ENCODE measurements around the gene SLC5A2.
A peak's percentile ranks its signal among the peaks of the same experiment; 100 is the strongest.
"Not testable (repeated sequence)": the region's sequence is repeated elsewhere in the genome, so short reads cannot be mapped to it uniquely, and the experiment has no call there.

Gene SLC5A2

DNA sequence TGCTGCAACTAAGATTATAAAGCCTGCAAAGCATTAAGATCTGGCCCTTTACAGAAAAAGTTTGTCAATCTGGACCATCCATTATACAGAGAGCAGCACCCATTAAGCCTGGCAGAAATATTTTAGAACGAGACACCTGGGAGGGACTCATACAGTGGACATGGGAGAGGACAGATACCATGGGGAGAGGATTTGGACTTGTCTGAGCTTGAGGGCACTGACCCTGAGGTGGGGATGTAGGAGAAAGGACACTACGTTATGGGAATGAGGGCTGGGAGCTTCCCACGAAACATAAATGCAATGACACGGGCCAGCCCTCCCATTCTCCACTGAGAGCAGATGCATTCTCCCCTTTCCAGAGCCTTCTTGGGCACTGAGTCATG lies 19.0 kb downstream of the SLC5A2 start:
- DNase-seq, result no peak

DNA sequence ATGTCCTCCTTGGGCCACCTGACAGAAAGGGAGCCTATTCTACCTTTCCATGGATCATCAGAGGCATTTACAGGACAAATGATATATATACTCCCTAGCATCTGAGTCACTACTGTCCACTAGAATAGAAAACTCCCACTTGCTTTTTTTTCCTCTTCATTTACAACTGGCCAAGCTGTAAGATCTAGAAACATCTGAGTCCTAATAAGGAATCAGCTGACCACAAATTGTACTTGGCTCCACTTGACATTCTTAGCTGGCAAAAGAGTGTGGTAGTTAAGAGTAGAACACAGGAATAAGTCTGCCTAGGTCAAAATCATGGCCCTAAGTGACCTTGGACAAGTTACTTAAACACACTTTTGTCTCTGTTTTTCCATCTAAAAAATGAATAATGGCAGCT lies 20.1 kb downstream of the SLC5A2 start:
- no peak for DNase-seq

DNA sequence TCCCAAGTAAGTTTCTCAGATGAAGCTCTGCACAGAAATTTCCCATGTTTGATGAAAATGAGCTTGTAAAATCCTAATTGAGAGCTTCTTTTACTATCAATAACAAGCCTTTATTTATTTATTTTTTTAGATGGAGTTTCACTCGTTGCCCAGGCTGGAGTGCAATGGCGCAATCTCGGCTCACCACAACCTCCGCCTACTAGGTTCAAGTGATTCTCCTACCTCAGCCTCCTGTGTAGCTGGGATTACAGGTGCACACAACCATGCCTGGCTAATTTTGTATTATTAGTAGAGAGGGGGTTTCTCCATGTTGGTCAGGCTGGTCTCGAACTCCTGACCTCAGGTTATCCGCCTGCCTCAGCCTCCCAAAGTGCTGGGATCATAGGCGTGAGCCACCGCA lies 20.6 kb downstream of the SLC5A2 start:
- not testable (repeated sequence) for DNase-seq

DNA sequence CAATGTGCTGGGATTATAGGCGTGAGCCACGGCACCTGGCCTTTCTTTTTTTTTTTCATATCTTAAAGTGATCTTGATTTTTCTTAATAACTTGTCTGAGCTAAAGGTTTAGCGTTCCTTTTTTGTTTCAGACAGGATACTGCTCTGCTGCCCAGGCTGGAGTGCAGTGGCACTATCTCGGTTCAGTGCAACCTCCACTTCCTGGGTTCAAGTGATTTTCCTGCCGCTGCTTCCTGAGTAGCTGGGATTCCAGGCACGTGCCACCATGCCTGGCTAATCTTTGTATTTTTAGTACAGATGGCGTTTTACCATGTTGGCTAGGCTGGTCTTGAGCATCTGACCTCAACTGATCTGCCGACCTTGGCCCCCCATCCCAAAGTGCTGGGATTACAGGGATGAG lies 21.2 kb downstream of the SLC5A2 start:
- DNase-seq, result no peak

DNA sequence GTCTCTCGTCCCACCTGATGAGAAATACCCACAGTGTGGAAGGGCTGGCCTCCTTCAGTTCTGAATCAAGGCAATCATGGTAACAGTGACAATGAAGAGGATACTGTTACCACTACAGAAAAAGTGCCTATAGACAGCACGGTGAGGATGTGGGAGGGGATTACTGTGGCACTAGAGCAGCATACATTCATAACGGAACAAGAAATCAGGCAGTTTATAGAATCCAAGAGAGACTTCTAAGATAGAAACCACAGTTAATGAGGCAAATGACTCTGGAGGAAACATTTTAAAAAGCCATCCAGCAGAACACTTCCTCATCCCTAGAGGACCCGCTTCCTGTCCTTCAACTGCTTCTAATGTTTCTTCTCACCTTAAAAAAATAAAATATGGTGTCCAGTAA lies 22.6 kb downstream of the SLC5A2 start:
- no peak for DNase-seq

DNA sequence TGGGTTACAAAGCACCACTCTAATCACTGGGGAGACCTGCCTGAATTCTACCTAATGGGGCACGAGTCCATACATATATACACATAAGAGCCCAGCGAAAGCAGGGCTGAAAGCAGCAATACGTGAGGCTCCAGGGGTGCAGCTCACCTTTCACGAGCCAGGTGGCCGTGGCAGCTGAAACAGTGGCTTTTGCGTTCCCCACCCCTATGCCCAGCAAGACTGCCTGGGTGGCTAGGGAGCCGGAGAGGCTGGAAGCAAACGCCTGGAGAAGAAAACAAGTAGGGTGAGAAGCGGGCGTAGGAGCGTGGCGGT lies 24.6 kb downstream of the SLC5A2 start:
- DNase-seq, result peak; percentile 75

DNA sequence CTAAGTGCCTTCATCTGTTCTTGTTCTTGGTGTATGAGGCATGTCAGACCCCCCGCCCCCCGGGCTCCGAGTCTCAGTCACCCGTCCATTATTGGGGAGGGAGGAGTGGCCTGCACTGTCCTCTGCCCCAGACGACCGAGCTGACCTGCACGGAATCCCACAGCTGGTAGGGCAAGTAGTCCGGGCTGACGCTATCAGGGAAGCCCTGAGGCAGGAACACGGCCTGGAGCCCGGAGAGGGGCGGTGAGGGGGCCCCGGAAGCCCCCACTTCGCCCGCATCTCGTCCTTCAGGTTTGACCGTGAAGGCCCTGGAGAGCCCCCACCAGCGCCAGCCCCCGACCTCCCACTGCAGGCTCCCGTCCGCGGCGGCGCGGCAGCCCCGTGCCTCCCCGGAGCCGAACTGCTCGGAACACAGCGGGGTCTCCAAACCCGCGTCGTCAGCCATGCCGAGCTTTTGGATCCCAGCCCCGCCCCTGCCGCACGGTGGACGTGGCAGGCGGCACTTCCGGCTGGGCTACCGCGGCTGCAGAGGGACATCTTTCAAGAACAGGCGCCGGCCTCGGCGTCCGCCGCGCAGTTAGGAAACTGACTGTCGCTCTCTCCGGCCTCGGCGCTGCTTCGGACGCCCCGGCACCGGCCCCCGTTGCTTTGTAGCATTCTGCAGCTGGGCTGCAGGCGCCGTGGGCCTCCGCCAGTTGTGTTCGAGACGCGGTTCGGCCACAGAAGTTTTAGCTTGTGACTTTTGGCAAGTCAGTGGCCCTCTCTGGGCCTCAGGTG lies 25.2 kb downstream of the SLC5A2 start, which contains the start of gene RUSF1:
Gene RUSF1, minus strand, starts transcription at position 463 of the 777 bp plus-strand sequence. Its CDS starts 18 bp downstream, at position 445.
- DNase-seq, result peak; percentile 94

DNA sequence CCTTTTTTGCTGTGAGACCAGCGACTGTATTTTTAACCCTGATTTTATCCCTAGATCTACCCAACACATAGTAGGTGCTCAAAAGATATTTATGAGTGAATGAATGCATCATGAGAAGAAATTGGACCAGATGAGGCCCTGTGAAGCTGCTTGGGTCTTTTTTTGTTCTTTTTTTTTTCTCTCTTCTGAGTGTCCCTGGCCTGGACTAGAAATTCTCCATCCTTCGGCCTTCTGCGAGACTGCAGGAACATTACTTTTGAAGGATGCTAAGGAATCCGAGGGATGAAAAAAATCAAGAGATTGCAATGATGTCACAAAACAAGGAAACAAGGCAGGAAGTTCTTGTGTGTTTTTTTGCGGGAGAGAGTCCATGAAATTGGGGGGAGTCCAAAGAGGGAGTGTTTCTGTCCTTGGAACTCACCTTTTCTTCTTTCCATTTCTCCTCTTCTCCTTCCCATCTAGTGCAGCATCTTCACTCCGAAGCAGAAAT lies 25.8 kb downstream of the SLC5A2 start:
- peak; percentile 32 for DNase-seq

DNA sequence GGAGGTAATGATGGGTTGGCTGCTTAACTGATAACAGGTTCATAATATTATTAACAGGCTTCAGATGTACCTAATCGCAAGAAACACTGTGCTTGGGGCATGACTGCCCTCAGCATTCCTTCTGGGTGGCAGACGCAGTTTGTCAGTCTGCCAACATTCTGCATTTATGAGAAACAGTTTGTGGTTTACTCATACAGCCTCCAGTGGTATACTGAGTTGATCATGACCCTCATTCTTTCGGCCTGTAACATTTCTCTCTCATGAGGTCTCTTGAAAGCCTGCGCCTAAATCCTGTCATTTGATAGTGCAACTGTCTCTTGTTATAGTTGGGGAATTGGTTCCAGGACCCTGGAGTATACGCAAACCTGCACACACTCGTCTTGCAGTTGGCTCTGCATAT lies 30.2 kb downstream of the SLC5A2 start:
- no peak for DNase-seq

DNA sequence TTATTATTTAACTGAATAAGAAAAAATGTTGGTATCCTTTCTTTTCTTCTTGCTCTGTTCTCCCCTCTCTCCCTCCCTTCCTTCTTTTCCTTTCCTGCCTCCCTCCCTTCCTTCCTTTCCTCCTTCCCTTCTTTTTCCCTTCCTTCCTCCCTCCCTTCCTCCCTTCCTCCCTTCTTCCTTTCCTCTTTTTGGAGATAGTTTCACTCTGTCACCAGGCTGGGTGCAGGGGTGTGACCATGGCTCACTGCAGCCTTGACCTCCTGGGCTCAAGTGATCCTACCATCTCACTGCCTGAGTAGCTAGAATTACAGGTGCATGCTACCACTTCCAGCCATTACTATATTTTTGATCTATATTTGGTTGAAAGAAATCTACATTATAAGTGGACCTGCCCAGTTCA lies 31.0 kb downstream of the SLC5A2 start:
- DNase-seq, result no peak

DNA sequence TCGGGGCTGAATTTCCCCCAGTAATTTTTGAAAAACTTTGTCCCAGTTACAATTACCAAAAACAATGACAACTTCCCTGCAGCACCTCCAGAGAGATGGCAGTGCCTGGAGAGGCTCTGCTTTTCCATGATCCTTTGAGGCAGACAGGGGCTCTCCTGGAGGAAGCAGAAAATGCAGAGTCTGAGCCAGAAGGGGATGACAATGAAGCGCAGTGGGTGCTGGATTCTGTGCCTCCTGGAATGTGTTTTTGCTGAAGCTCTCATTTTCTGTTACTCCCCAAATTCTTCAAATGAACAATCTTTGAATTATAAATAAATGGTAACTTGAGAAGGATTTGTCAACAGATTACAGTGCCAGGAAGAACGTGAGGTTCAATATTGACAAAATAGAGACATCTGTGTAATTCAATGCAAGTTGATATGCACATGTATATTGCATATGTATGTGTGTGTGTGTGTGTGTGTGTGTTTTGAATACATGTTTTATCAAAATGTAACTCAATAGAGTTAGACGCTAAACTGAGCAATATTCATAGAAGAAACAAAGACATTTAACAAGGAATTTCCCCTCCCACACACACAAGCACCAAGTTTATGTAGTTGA lies 35.0 kb downstream of the SLC5A2 start:
- no peak for DNase-seq

DNA sequence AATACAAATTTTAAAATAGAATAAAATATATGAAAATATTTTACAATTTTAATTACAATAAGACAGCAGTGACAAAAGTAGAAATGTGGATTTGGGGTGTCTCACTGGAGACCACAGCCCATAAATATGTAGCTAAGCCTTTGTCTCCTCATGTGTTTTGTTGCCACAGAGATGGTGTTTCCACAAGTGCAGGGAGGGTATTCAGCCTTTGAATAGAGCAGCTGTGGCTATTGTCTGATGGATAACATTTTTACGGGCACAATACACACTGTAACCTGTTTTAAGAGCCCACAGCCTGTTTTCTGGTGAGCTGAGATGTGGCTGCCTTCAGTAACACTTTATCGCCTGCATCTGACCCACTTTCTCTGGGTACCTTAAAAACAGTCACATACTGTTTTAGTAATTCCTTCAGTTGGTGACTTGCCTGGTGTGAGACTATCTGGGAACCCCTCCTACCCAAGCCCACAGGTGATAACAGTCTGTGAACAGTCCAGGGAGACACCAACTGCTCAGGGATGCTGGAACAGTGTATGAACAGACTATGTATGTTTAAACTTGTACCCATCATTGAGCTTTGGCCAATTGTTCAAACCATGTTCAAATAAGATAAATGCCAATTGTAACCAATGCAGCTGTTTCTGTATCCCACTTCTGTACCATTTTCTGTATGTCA lies 37.0 kb downstream of the SLC5A2 start:
- peak; percentile 63 for DNase-seq

DNA sequence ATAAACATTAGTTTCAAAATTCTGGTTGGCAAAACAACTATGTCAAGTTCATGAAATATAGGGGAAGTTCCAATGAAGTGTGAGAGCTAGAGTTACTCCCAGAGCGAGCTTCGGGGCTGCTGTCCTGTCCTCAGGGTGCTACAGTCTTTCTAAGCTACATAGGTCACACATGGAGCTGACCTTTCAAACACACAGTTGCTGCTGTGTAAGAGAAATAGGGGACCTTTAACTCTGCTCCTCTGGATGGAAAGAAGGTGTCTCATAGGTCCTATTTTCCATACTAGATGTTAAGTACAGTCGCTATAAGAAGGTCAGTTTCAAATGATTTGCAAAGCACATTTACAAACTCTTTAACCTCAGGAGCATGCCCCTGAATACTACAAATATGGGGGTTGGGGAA lies 38.4 kb downstream of the SLC5A2 start:
- no peak for DNase-seq

DNA sequence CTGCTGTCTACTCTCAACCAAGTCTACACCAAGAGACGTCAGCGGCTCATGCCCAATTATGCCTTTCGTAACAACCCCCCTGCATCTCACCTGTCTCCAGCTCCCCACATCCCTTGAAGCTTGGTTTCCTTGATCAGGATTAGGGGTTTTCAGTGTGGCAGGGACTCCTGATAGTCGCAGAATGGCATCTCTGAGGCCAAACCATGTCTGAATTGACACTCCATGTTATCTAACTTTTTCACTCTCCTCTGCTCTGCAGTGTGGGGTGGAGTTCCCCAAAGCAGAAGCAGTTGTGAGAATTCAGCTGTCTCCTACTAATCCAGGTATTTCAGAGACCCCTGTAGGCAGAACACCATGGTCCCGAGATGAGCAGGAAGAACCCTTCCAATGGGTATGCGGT lies 39.1 kb downstream of the SLC5A2 start:
- no peak for DNase-seq

DNA sequence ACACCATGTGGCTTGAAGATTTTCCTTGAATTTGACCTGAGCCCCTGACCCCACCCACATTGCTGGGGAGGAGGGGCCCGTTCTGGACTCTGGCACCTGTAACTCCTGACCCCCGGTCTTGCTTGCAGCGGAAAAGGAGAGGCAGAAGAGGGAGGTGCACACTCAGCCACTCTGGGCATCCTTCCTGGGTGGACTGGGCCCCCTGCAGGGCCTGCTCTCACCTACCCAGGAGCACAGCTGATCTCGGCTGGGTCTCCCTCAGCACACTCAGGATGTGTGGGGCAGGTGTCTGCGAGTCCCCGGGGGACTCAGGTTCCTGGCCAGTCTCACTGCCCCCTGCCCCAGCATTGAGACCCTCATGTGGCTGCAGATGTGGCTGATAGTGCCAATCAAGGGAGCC lies 40.8 kb downstream of the SLC5A2 start:
- DNase-seq, result not testable (repeated sequence)

DNA sequence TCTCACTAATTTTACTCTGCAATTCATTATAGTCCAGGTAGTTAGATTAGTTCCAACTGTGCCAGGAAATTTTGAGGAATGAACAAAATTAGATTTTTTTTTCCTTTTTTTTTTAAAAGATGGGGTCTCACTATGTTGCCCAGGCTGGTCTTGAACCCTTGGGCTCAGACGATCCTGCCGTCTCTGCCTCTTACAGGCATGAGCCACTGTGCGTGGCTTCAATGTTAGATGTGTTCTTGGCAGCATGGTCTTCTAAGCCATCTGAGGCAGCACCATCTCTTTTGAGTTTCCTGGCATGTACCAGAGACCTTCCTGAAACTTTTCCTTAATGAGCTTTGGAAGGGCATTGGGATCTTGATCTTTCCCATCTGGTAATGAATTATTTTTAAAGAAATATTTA lies 42.2 kb downstream of the SLC5A2 start:
- DNase-seq, result no peak

DNA sequence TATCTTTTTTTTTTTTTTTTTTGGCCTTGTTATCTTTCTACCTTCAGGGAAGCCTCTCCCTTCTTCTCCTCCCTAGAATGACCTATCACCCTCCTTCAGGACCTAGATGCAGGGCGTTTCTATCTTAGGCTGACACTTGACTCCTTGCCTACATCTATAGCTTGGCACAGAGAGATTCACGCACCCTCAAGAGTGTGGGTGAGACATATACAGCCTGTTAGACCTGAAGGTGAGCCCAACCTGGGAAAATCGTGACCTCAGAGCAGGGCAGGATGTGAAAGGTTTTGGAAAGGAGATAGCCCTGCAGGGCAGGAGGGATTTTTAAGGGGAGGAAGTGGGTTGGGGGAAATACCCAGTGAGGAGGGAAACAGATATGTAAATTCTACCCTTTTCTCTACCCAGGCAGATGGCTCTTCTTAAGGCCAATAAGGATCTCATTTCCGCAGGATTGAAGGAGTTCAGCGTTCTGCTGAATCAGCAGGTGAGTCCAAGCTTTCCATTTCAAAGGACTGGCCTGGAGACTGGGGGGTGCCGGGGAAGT lies 44.9 kb downstream of the SLC5A2 start, which contains the start of gene AHSP:
Gene AHSP, plus strand, starts transcription at position 167 of the 541 bp plus-strand sequence. Its CDS starts 240 bp downstream, at position 407.
- DNase-seq, result no peak

DNA sequence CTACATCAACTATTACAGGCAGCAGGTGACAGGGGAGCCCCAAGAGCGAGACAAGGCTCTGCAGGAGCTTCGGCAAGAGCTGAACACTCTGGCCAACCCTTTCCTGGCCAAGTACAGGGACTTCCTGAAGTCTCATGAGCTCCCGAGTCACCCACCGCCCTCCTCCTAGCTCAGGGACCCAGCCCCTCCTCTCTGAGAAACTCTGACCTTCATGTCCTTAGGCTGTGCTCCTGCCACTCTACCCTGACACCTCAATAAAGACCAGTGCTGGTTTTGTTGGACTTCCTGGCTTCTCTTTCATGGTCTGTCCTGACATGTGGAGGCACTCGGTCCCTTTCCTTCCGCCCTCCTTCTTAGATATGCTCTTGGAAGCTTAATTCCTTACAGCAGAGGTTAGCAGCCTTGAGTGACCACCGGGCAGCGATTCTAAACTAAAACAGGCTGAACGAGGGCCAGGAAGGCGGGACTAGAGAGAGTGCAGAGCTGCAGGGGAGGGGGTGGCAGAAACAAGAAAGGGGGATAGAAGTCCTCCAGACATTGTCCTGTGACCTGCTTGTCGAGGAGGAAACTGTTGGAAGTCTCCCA lies 45.7 kb downstream of the SLC5A2 start:
- no peak for DNase-seq

DNA sequence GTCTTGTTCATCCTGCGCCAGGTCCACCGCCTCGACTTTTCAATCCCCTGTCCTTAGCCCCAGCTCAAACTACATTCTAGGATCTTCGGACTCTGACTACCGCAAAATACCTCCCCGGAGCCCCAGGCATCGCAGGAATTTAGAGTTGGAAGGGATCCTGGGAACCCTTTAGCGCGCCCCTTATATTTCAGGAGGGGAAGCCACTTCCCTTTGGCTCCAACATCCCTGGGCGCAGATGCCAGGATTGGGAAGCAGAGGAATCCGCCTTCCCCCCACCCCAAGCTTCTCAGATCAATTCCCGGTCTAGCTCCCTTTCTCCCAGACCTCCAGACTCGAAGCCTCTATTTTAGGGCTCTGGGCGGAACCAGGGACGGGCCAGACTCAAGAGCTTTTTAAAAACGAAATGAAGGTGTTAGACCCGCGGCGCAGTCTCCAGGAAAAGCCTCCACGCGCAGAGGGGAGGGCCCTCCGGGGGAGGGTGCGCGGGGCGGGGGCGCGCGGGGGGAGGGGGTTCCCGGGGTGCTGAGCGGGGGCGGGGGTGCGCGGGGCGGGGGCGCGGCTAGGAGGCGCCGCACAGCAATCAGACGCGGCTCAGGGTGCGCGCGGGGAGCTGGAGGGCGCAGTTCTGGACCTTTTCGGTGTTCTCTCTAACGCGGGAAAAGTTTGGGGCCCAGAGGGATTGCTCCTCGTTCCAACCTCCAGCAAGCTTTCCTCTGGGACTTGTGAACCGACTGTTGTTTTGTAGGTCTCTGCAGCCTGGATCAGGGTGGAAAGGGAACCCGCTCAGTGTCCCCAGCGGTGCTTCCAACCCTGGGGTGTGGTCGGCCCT lies 46.4 kb downstream of the SLC5A2 start:
- DNase-seq, result no peak

DNA sequence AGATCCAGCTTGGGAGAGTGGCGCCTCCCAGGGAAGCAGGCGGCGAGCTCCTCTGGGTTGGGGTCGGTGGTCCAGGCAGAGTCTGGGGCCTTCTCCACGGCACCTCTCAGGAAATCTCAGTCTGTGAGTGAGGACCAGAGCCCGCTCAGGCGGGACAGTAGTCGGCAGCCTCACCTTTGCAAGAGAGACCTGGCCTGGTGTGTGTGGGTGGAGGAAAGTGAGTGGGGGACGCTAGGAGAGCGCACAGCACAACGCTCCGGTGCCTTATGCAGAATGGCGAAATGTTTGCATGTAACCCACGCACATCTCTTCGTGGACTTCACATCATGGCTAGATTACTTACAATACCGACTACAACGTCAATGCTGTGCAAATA lies 47.0 kb downstream of the SLC5A2 start:
- no peak for DNase-seq

DNA sequence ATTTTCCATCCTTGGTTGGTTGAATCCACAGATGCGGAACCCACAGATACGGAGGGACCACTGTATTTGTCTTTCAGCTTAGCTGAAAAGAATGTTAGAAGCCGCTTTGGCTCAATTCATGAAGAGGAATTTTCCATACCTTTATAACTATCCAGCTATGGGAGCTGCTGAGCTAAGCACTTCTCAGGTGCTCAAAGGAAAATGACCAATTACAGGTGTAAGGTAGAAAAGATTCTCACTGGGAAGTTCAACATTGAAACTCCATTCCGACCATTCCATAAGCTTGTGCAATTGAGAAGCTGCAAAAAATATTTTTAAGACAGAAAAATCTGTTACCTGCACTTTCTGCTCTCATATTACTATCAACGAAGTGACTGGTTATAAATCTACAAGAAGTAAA lies 47.5 kb downstream of the SLC5A2 start:
- no peak for DNase-seq

DNA sequence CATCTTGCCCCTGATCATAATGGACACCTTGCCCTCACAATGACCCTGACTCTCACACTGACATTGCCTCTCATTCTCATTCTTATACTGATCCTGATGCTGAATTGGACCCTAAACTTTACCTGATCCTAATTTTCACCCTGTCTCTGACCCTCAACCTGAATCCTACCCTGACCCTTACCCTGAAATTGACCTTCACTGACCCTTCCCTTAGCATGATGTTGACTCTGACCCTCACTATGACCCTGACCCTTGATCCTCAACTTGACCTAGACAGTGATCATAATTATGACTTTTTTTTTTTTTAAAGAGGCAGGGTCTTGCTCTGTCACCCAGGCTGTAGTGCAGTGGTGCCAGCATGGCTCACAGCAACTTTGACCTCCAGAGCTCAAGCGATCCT lies 48.2 kb downstream of the SLC5A2 start:
- DNase-seq, result no peak

DNA sequence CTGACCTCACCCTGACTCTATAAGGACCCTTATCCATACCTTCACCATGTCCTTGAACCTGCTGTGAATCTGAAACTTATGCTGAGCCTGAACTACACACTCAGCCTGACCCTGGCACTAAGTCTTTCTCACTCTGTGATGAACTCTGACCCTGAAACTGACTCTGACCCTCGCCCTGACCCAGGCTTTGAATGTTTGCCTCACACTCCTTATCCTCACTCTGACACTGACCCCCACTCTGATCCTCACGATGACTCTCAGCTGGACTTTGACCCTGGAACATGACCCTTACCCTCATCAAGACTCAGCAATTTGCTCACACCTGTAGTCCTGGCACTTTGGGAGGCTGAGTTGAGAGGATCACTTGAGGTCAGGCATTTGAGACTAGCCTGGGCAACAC lies 49.2 kb downstream of the SLC5A2 start:
- no peak for DNase-seq
